ENCODE data around the gene UBE2S. TPM values are rescaled to one million over a fixed set of nuclear protein-coding genes. Genes with fewer than 3 reads are reported as not detected.

Gene UBE2S
- total and polyA plus RNA-seq, 4 donors, result 11.3 to 25.6 (median 20.0) TPM

GRCh38 chr19:55358943-55359908 is 48.4 kb downstream of the UBE2S start:
- 70 to 83% methylated on average over 32 of the region's 32 CpGs for WGBS, 2 donors
- peaks cover 0 to 2% (median 0%) of the 10 kb centered on the region in 5 donors for H3K4me1 ChIP-seq (ENCODE audit: control insufficient read depth in 5 of 5, insufficient read depth in 5 of 5, low read length in 5 of 5)
- H3K27ac ChIP-seq (ENCODE audit: low read depth in 1 of 2, low read length in 1 of 2), result no peak overlapping the region
- TF ChIP-seq CTCF (IDR thresholded peaks at IDR 0.05; ENCODE audit: control extremely low read depth, extremely low read depth), result no peak
- H3K27me3 ChIP-seq (ENCODE audit: control insufficient read depth in 3 of 3, insufficient read depth in 3 of 3, low read length in 2 of 3), result peaks cover 0 to 16% (median 4%) of the 10 kb centered on the region in 3 donors
- no peaks in the 10 kb centered on the region for H3K9me3 ChIP-seq (ENCODE audit: control insufficient read depth in 4 of 4, insufficient read depth in 3 of 4, low read length in 3 of 4)
- no peak overlapping the region for H3K4me3 ChIP-seq
- H3K9ac ChIP-seq (ENCODE audit: insufficient read depth in 1 of 2, low read length in 2 of 2), result no peak overlapping the region
- DNase-seq, result no peak
- H3K36me3 ChIP-seq (ENCODE audit: control insufficient read depth in 4 of 4, insufficient read depth in 4 of 4, low read length in 4 of 4), result no peaks in the 10 kb centered on the region
- ATAC-seq (ENCODE audit: insufficient read depth, low FRiP score), result no peak

- peaks cover 0 to 6% (median 0%) of the 10 kb centered on the region in 5 donors for H3K4me1 ChIP-seq (ENCODE audit: control insufficient read depth in 5 of 5, insufficient read depth in 5 of 5, low read length in 5 of 5)
- peaks cover 0 to 24% (median 7%) of the 10 kb centered on the region in 3 donors for H3K27me3 ChIP-seq (ENCODE audit: control insufficient read depth in 3 of 3, insufficient read depth in 3 of 3, low read length in 2 of 3)
- ATAC-seq (ENCODE audit: insufficient read depth, low FRiP score) (no peak), DNase-seq (no peak)
- H3K4me3 ChIP-seq, result no peak overlapping the region
- no peaks in the 10 kb centered on the region for H3K9me3 ChIP-seq (ENCODE audit: control insufficient read depth in 4 of 4, insufficient read depth in 3 of 4, low read length in 3 of 4)
- H3K9ac ChIP-seq (ENCODE audit: insufficient read depth in 1 of 2, low read length in 2 of 2), result no peak overlapping the region
- no peak for TF ChIP-seq CTCF (IDR thresholded peaks at IDR 0.05; ENCODE audit: control extremely low read depth, extremely low read depth)
- no peak overlapping the region for H3K27ac ChIP-seq (ENCODE audit: low read depth in 1 of 2, low read length in 1 of 2)
- 87 to 91% methylated on average over 16 to 19 of the region's 19 CpGs for WGBS, 2 donors
- no peaks in the 10 kb centered on the region for H3K36me3 ChIP-seq (ENCODE audit: control insufficient read depth in 4 of 4, insufficient read depth in 4 of 4, low read length in 4 of 4)
These were observed 49.1 kb downstream of the UBE2S start for GRCh38 chr19:55358493-55358892.

GRCh38 chr19:55355213-55355821 is 52.3 kb downstream of the UBE2S start:
- H3K27me3 ChIP-seq (ENCODE audit: control insufficient read depth in 3 of 3, insufficient read depth in 3 of 3, low read length in 2 of 3), result peaks cover 0 to 45% (median 26%) of the 10 kb centered on the region in 3 donors
- no peak overlapping the region for H3K9ac ChIP-seq (ENCODE audit: insufficient read depth in 1 of 2, low read length in 2 of 2)
- peaks cover 0 to under 1% (median 0%) of the 10 kb centered on the region in 4 donors for H3K9me3 ChIP-seq (ENCODE audit: control insufficient read depth in 4 of 4, insufficient read depth in 3 of 4, low read length in 3 of 4)
- TF ChIP-seq CTCF (IDR thresholded peaks at IDR 0.05; ENCODE audit: control extremely low read depth, extremely low read depth), result no peak
- WGBS, 2 donors, result 35 to 38% methylated on average over 12 to 13 of the region's 13 CpGs
- peaks cover 0 to 11% (median 3%) of the 10 kb centered on the region in 5 donors for H3K4me1 ChIP-seq (ENCODE audit: control insufficient read depth in 5 of 5, insufficient read depth in 5 of 5, low read length in 5 of 5)
- DNase-seq (peak in 2 of 3 donors; percentile 54 to 61), ATAC-seq (ENCODE audit: insufficient read depth, low FRiP score) (no peak)
- no peaks in the 10 kb centered on the region for H3K36me3 ChIP-seq (ENCODE audit: control insufficient read depth in 4 of 4, insufficient read depth in 4 of 4, low read length in 4 of 4)
- H3K27ac ChIP-seq (ENCODE audit: low read depth in 1 of 2, low read length in 1 of 2), result no peak overlapping the region
- no peak overlapping the region for H3K4me3 ChIP-seq
